GM21529 (cell line): ENCODE results near the gene RTP2.
"Not testable (repeated sequence)": the region's sequence is repeated elsewhere in the genome, so short reads cannot be mapped to it uniquely, and the experiment has no call there.

Experiments used
- ATAC-seq: cut with Tn5 transposase; IDR thresholded peaks from one replicate; pipeline ENCODE4 v1.9.1; 2021; ENCODE audit not compliant: unreplicated experiment

RTP2 gene

GRCh38 chr3:187714404-187714979 lies 12.1 kb upstream of the RTP2 start:
- peak; percentile 93 for ATAC-seq

GRCh38 chr3:187713504-187713903 lies 11.1 kb upstream of the RTP2 start:
- no peak for ATAC-seq

GRCh38 chr3:187709155-187709554 lies 6.8 kb upstream of the RTP2 start:
- ATAC-seq, result no peak

- no peak for ATAC-seq
Observed at GRCh38 chr3:187708696-187709095, 6.3 kb upstream of the RTP2 start.

- ATAC-seq, result no peak
Observed at GRCh38 chr3:187706971-187707370, 4.6 kb upstream of the RTP2 start.

- no peak for ATAC-seq
Observed at GRCh38 chr3:187705164-187705563, 2.8 kb upstream of the RTP2 start.

- ATAC-seq, result no peak
Observed at GRCh38 chr3:187700249-187700648, 2.1 kb downstream of the RTP2 start.

GRCh38 chr3:187698499-187699399 lies 3.6 kb downstream of the RTP2 start:
- ATAC-seq, result no peak

GRCh38 chr3:187696021-187696420 lies 6.3 kb downstream of the RTP2 start:
- ATAC-seq, result no peak

- ATAC-seq, result no peak
Observed at GRCh38 chr3:187695449-187695848, 6.9 kb downstream of the RTP2 start.

GRCh38 chr3:187694801-187695200 lies 7.6 kb downstream of the RTP2 start:
- no peak for ATAC-seq

GRCh38 chr3:187693431-187693830 lies 8.9 kb downstream of the RTP2 start:
- no peak for ATAC-seq

GRCh38 chr3:187689984-187690383 lies 12.4 kb downstream of the RTP2 start:
- no peak for ATAC-seq

- ATAC-seq, result no peak
Observed at GRCh38 chr3:187686621-187687273, 15.6 kb downstream of the RTP2 start.

- ATAC-seq, result no peak
Observed at GRCh38 chr3:187685948-187686347, 16.4 kb downstream of the RTP2 start.

- no peak for ATAC-seq
Observed at GRCh38 chr3:187684880-187685279, 17.5 kb downstream of the RTP2 start.

- ATAC-seq, result no peak
Observed at GRCh38 chr3:187684444-187684843, 17.9 kb downstream of the RTP2 start.

GRCh38 chr3:187681756-187682155 lies 20.6 kb downstream of the RTP2 start:
- not testable (repeated sequence) for ATAC-seq

GRCh38 chr3:187679638-187680396 lies 22.5 kb downstream of the RTP2 start:
- ATAC-seq, result peak; percentile 85

GRCh38 chr3:187678726-187679268 lies 23.6 kb downstream of the RTP2 start:
- ATAC-seq, result no peak

GRCh38 chr3:187677604-187678003 lies 24.8 kb downstream of the RTP2 start:
- ATAC-seq, result no peak
